ENCODE data around the gene CDC42BPA.

CDC42BPA gene

DNA sequence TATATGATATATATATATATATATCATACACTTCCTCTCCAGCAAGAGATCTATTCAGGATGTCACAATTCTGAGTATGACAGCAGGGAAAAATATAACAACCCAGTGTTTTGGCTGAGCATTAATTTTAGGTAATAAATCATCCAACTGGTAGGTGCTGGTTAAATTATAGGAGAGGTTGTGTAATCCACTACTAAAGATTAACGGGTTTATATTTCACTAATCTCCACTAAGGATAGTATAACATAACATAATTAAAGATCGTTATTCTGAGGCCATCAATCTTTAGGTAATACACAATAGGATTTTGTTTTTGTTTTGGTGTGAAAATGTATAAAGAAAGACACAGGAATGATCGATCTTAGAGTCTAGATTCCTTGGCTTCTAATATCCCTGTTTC, 276.0 kb downstream of the CDC42BPA start:
- TF ChIP-seq, protein P1, sequence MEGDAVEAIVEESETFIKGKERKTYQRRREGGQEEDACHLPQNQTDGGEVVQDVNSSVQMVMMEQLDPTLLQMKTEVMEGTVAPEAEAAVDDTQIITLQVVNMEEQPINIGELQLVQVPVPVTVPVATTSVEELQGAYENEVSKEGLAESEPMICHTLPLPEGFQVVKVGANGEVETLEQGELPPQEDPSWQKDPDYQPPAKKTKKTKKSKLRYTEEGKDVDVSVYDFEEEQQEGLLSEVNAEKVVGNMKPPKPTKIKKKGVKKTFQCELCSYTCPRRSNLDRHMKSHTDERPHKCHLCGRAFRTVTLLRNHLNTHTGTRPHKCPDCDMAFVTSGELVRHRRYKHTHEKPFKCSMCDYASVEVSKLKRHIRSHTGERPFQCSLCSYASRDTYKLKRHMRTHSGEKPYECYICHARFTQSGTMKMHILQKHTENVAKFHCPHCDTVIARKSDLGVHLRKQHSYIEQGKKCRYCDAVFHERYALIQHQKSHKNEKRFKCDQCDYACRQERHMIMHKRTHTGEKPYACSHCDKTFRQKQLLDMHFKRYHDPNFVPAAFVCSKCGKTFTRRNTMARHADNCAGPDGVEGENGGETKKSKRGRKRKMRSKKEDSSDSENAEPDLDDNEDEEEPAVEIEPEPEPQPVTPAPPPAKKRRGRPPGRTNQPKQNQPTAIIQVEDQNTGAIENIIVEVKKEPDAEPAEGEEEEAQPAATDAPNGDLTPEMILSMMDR (IDR thresholded peaks at IDR 0.05), result no peak
- Histone ChIP-seq H3K9me3 (no peaks in the 10 kb centered on the region), H3K4me1 (ENCODE audit: control insufficient read depth in 1 of 2, insufficient read depth in 1 of 2, low read depth in 1 of 2, low read length in 1 of 2) (no peaks in the 10 kb centered on the region), H3K27me3 (no peaks in the 10 kb centered on the region), H3K36me3 (no peaks in the 10 kb centered on the region), H3K27ac (no peak overlapping the region), H3K4me3 (ENCODE audit: low read depth in 1 of 2, low read length in 1 of 2) (no peak overlapping the region)

DNA sequence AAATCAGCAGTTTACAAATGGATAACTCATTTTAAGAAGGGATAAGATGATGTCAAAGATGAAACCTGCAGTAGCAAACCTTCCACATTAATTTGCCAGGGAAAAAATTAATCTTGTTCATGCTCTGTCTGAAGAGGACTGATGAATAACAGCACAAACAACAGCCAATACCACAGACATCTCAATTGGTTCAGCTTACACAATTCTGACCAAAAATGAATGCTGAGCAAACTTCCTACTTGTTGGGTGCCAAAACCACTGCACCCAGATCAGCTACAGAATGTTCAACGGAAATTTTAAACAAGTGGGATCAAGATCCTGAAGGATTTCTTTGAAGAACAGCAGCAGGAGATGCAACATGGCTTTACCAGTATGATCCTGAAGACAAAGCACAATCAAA, 279.9 kb downstream of the CDC42BPA start:
- Histone ChIP-seq H3K27me3 (no peaks in the 10 kb centered on the region), H3K4me3 (ENCODE audit: low read depth in 1 of 2, low read length in 1 of 2) (no peak overlapping the region), H3K9me3 (no peaks in the 10 kb centered on the region), H3K27ac (no peak overlapping the region), H3K36me3 (no peaks in the 10 kb centered on the region), H3K4me1 (ENCODE audit: control insufficient read depth in 1 of 2, insufficient read depth in 1 of 2, low read depth in 1 of 2, low read length in 1 of 2) (no peaks in the 10 kb centered on the region)
- TF ChIP-seq, protein P1 (IDR thresholded peaks at IDR 0.05), result no peak

DNA sequence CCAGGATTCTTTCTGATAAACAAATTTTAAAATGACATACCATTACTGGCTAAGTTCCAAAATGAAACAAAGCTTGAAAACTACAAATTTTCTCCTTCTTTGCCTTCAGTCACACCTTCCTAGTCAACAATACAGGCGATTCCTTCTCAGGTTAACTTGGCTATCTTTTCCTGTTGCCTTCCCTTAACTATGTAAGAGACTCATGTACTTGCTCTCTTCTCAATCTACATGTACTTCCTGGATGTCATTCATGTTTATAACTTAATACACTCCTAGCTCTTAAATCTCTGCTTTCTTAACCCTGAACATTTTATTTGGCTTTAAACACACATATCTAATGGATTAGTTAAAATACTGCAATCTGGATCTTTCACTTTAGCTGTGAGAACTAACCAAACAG, 281.2 kb downstream of the CDC42BPA start:
- no peaks in the 10 kb centered on the region for H3K9me3 ChIP-seq
- H3K27me3 ChIP-seq, result no peaks in the 10 kb centered on the region
- H3K4me3 ChIP-seq (ENCODE audit: low read depth in 1 of 2, low read length in 1 of 2), result no peak overlapping the region
- no peaks in the 10 kb centered on the region for H3K36me3 ChIP-seq
- TF ChIP-seq, protein P1 (IDR thresholded peaks at IDR 0.05), result no peak
- no peaks in the 10 kb centered on the region for H3K4me1 ChIP-seq (ENCODE audit: control insufficient read depth in 1 of 2, insufficient read depth in 1 of 2, low read depth in 1 of 2, low read length in 1 of 2)
- no peak overlapping the region for H3K27ac ChIP-seq

DNA sequence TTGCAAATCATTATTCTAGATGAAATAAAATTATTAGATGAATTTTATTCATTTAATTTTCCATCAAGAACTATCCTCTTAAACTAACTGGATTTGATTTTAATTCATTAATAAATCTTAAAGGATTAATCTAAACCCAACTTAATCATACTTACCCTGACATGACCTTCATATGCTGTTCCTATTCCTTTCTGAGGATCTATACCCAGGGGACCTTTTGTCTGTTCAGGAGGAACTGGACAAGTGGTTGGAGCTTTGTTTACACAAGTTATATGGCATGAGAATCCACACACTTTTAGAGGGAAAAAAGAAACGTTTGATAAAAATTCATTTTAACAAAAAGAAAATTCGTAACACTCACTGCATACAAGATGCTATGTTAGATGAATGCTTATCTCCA, 283.0 kb downstream of the CDC42BPA start:
- no peaks in the 10 kb centered on the region for H3K9me3 ChIP-seq
- H3K36me3 ChIP-seq, result no peaks in the 10 kb centered on the region
- H3K27me3 ChIP-seq, result no peaks in the 10 kb centered on the region
- no peak overlapping the region for H3K27ac ChIP-seq
- H3K4me1 ChIP-seq (ENCODE audit: control insufficient read depth in 1 of 2, insufficient read depth in 1 of 2, low read depth in 1 of 2, low read length in 1 of 2), result no peaks in the 10 kb centered on the region
- TF ChIP-seq, protein P1 (IDR thresholded peaks at IDR 0.05), result no peak
- no peak overlapping the region for H3K4me3 ChIP-seq (ENCODE audit: low read depth in 1 of 2, low read length in 1 of 2)

DNA sequence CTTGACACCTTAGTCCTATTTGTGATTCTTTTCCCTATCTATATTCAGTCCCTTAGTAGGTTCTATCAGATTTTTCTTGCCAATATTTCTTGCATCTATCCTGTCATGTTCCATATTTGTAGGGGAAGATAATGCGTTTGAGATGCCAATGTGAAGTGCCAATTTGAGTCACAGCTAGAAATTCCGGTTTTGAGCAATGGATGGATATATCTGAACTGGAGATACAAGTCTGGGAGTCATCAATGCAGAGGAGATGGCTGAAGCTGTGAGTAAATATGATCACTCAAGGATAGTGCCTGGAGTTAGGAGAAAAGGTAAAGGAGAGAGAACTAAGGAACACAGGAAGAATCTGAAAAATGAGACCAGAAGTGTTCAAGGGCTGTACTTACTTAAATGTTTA, 284.4 kb downstream of the CDC42BPA start:
- Histone ChIP-seq H3K27me3 (no peaks in the 10 kb centered on the region), H3K4me1 (ENCODE audit: control insufficient read depth in 1 of 2, insufficient read depth in 1 of 2, low read depth in 1 of 2, low read length in 1 of 2) (no peaks in the 10 kb centered on the region), H3K36me3 (no peaks in the 10 kb centered on the region), H3K27ac (no peak overlapping the region), H3K9me3 (no peaks in the 10 kb centered on the region), H3K4me3 (ENCODE audit: low read depth in 1 of 2, low read length in 1 of 2) (no peak overlapping the region)
- TF ChIP-seq, protein P1 (IDR thresholded peaks at IDR 0.05), result no peak

DNA sequence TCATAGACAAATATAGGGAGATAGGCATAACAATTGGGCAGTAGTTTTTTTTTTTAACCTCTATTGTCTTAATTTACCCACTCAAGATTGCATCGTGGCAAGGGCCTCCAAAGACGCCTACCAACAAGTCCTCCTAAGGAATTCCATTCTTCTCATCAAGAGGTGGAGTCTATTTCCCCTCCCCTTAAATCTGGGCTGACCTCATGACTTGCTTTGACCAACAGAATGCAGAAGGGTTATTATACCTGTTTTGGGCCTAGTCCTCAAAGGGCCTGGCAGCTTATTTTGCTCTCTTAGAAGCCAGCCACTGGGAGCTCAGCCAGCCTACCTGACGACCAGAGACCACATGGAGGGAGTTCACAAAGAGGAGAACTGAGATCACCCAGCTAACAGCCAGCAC, 285.9 kb downstream of the CDC42BPA start:
- Histone ChIP-seq H3K9me3 (no peaks in the 10 kb centered on the region), H3K27me3 (no peaks in the 10 kb centered on the region), H3K36me3 (no peaks in the 10 kb centered on the region), H3K4me3 (ENCODE audit: low read depth in 1 of 2, low read length in 1 of 2) (no peak overlapping the region), H3K27ac (no peak overlapping the region), H3K4me1 (ENCODE audit: control insufficient read depth in 1 of 2, insufficient read depth in 1 of 2, low read depth in 1 of 2, low read length in 1 of 2) (no peaks in the 10 kb centered on the region)
- TF ChIP-seq, protein P1 (IDR thresholded peaks at IDR 0.05), result no peak
